IPS-18c (cell line): ENCODE measurements around the gene POU2F3.
"Not testable (repeated sequence)": the region's sequence is repeated elsewhere in the genome, so short reads cannot be mapped to it uniquely, and the experiment has no call there.

Source experiments
- H3K4me3 ChIP-seq: 2 replicates; pipeline ENCODE4 v1.7.0; 2013; ENCODE audit warnings: low read depth, mild to moderate bottlenecking, low read length, moderate library complexity; ENCODE audit not compliant: insufficient read depth
- H3K9me3 ChIP-seq: one replicate; pipeline ENCODE4 v1.6.1; 2013; ENCODE audit warnings: mild to moderate bottlenecking, low read length, moderate library complexity; ENCODE audit not compliant: control insufficient read depth, insufficient read depth

POU2F3 gene

DNA sequence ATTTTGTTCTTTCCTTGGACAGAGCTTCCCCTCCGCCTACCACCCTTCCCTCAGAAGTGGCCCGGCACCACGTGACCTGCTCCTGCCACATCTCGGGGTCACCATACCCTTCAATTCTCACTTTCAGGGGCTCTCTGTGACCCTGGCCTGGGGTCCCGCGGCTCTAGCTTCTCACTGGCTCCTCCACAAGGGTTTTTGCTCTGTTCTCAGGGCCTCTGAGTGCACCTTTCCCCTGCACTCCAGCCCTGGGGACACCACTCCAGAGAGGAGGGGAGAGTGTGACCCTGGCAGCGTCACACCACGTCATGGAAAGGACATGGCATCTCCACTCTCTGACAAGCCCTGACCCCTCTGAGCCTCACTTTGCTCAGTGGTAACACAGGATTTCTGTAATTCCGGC, 17.4 kb downstream of the POU2F3 start:
- Histone ChIP-seq H3K9me3 (no peaks in the 10 kb centered on the region), H3K4me3 (no peak overlapping the region)

DNA sequence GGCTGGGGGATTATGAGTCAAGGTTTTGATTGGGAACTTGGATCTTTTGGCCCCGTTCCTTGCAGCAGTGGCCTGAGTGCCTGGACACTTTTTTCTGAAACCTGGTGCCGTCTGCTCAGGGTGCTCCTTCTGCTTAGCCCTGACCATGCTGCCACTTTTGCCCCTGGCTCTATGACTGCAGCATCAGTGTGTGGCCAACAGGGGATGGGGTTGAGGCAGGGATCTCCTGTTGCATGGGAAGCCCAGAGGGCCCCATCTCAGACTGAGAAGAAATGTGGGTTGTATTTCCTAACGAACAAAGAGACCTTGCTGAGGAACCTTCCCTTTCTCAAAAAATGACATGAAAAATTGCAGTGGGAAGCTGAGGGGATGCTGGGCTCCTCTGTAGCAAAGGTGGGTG, 18.7 kb downstream of the POU2F3 start:
- no peaks in the 10 kb centered on the region for H3K9me3 ChIP-seq
- no peak overlapping the region for H3K4me3 ChIP-seq

DNA sequence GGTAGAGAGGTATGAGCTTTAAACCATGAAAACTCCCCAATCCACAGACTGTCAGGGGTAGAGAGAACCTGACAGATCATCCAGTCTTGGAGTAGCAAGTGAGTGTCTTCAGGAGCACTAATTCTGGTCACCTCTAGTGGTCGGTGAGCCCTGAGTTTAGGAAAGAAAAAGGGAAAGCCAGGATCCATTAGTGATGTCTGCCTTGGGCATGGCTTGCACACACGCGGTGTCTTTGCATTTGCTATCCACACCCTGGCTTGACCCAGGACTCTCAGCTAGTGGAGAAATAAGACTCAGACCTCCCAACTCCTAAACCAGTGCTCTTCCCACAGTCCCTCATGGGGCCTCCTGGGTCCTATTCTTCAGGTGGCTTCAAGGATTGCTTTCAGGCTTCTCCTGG, 19.3 kb downstream of the POU2F3 start:
- H3K4me3 ChIP-seq = no peak overlapping the region

GRCh38 chr11:120259988-120260565, 20.1 kb downstream of the POU2F3 start:
- Histone ChIP-seq H3K4me3 (no peak overlapping the region), H3K9me3 (no peaks in the 10 kb centered on the region)

More for the DNA sequence above, 19.3 kb downstream of the POU2F3 start:
- H3K9me3 ChIP-seq = no peaks in the 10 kb centered on the region

DNA sequence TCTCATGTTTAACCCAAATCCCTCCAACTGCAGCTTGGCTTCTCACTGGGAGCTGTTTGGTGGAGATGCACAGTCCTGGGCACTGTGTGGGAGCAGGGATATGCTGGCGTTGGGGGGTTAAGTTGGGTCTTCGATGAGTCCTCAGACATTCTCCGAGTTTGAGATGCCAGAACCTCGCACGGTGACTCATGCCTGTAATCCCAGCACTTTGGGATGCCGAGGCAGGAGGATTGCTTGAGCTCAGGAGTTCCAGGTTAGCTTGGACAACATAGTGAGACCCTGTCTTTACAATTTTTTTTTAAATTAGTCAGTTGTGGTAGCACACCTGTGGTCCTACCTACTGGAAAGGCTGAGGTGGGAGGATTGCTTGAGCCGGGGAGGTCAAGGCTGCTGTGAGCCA, 20.7 kb downstream of the POU2F3 start:
- H3K4me3 ChIP-seq = no peak overlapping the region
- no peaks in the 10 kb centered on the region for H3K9me3 ChIP-seq

- H3K4me3 ChIP-seq = no peak overlapping the region
- no peaks in the 10 kb centered on the region for H3K9me3 ChIP-seq
Measured at GRCh38 chr11:120261321-120261720, 21.4 kb downstream of the POU2F3 start.

DNA sequence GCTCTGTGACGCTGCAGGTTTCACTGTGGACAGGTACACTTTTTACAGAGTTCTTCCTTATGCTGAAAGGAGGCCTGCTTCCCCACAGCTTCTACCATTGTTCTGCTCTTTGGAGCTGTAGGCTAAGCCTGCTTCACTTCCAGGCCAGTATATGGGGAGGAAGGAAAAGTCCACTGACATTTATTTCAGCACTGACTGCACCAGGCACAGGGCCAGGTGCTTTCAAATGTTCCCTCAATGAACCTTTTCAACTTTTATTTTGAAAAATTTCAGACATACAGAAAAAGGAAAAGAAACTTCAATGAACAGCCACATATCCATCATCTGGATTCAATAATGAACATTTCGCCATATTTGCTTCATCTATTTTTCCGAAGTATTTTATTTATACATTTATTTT, 22.0 kb downstream of the POU2F3 start:
- Histone ChIP-seq H3K9me3 (no peaks in the 10 kb centered on the region), H3K4me3 (no peak overlapping the region)

GRCh38 chr11:120267319-120267718, 27.4 kb downstream of the POU2F3 start:
- no peaks in the 10 kb centered on the region for H3K9me3 ChIP-seq

GRCh38 chr11:120268686-120269085, 28.7 kb downstream of the POU2F3 start:
- H3K4me3 ChIP-seq = no peak overlapping the region
- no peaks in the 10 kb centered on the region for H3K9me3 ChIP-seq

More at GRCh38 chr11:120267319-120267718, 27.4 kb downstream of the POU2F3 start:
- H3K4me3 ChIP-seq = no peak overlapping the region

- no peaks in the 10 kb centered on the region for H3K9me3 ChIP-seq
- no peak overlapping the region for H3K4me3 ChIP-seq
Measured at GRCh38 chr11:120270386-120270785, 30.4 kb downstream of the POU2F3 start.

GRCh38 chr11:120271672-120272071, 31.7 kb downstream of the POU2F3 start:
- Histone ChIP-seq H3K4me3 (no peak overlapping the region), H3K9me3 (no peaks in the 10 kb centered on the region)

DNA sequence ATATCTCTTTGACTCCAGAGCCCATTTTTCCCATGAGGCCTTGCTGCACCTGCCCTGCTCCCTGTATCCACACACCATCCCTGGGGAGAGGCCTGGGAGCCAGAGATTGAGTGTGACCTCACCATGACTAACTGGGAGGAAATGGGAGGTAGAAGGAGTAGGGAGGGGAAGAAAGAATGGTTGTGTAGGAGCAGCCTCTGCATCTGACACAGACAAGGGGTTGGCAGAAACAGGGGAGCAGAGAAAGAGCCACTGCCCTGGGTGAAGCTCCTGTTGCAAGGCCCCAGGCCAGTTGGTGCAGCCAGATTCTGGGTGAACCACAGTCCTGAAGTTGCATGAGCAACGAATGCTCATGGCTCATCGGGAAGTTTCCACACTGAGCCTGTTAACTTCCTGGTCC, 32.4 kb downstream of the POU2F3 start:
- Histone ChIP-seq H3K9me3 (no peaks in the 10 kb centered on the region), H3K4me3 (no peak overlapping the region)

GRCh38 chr11:120273432-120273831, 33.5 kb downstream of the POU2F3 start:
- no peaks in the 10 kb centered on the region for H3K9me3 ChIP-seq

DNA sequence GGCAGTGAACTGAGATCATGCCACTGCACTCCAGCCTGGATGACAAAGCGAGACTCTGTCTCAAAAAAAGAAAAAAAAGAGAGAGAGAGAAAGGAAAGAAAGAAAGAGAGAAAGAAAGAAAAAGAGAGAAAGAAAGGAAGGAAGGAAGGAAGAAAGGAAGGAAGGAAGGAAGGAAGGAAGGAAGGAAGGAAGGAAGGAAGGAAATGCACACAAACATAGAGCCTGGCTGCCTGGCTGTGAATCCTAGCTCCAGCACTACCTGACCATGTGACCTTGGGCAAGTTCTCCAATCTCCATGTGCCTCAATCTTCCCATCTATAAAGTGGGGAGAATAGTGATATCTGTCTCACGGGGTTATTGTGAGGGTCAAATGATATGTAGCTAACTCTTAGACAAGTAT, 34.0 kb downstream of the POU2F3 start:
- H3K9me3 ChIP-seq, H3K4me3 ChIP-seq: not testable (repeated sequence)

More at GRCh38 chr11:120273432-120273831, 33.5 kb downstream of the POU2F3 start:
- no peak overlapping the region for H3K4me3 ChIP-seq

- H3K9me3 ChIP-seq = no peaks in the 10 kb centered on the region
Measured at GRCh38 chr11:120279502-120279901, 39.6 kb downstream of the POU2F3 start.

DNA sequence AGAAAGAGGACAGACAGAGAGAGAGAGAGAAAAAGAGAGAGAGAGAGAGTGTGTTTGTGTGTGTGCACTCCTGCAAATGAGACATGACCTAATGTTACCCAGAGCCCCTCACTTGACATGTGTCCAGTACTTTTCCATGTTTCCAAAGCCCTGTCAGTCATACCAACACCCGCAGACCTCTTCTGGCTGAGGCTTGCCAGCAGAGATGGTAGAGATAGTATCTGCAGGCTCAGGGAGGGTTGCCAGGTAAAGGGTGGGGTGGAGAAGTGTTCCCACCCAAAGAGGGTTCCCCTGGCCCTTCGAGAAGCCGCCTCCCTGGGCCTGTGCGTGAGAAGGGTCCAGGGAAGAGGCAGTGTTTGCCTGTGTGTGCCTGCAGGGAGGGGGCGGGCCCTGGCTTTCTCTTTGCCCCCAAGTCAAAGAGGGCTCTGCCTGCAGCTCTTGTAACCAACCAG, 40.7 kb downstream of the POU2F3 start:
- no peaks in the 10 kb centered on the region for H3K9me3 ChIP-seq
- H3K4me3 ChIP-seq = no peak overlapping the region

More at GRCh38 chr11:120279502-120279901, 39.6 kb downstream of the POU2F3 start:
- no peak overlapping the region for H3K4me3 ChIP-seq

DNA sequence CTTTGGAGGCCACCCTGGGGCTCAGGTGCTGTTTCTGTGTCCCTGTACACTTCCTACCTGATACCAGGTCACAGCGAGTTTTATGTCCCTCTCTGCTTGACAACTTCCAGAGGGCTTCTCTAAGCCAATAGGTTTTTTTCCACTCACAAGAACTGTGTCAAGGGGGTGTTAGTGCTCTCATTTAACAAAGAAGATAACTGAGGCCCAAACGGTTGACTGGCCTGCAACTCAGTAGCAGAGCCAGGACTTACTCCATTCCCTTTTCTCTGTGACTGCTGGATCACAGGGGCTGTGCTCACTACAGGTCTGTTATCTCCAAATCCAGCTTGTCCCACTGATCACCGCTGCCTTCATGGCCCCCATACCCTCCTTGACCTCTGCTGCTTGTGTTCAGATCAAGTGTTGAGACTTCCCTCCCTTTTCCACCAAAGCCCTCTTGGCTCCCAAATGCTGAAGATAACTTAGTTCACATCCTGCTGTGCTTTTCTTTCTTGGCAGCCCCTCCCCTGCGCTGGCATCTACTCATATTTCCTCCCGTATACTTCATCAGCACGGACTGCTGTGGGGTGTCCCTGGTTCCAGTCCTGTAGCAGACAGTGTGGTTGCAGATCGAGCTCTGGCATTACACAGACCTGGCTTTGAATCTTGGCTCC, 41.3 kb downstream of the POU2F3 start:
- H3K4me3 ChIP-seq = no peak overlapping the region
- H3K9me3 ChIP-seq = no peaks in the 10 kb centered on the region

- no peaks in the 10 kb centered on the region for H3K9me3 ChIP-seq
- no peak overlapping the region for H3K4me3 ChIP-seq
Measured at GRCh38 chr11:120283124-120283523, 43.2 kb downstream of the POU2F3 start.

DNA sequence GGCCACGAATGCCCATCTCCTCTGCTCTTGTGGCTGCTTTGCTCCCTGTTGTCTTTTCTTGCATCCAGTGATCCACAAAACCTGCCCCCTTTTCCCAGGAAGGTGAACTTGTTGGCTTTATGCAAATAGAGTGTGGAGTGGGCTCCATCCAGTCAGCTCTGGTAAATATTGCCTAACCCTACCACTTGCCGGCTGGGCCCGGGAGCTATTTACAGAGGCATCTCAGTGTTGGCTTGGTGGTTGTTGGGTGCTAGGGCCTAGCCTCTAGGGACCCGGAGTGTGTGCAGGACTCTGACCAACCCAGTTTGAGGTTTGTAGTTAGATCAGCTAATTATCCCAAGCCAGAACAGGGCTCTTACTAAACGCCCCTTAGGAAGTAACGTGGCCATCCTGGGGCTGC, 44.3 kb downstream of the POU2F3 start:
- Histone ChIP-seq H3K9me3 (no peaks in the 10 kb centered on the region), H3K4me3 (no peak overlapping the region)
